Measurements from ENCODE around the gene IFITM10.
A peak's percentile ranks its signal among the peaks of the same experiment; 100 is the strongest.

The IFITM10 gene

GRCh38 chr11:1750481-1750839 is at the start of gene IFITM10:
TSS of gene IFITM10 (minus strand) at chr11:1750595. CDS start at chr11:1750442, 153 bp downstream.
- DNase-seq (ENCODE audit: low read depth, low spot score), result peak; percentile 59

GRCh38 chr11:1797391-1798125 is 47.2 kb upstream of the IFITM10 start:
- DNase-seq (ENCODE audit: low read depth, low spot score), result no peak

DNA sequence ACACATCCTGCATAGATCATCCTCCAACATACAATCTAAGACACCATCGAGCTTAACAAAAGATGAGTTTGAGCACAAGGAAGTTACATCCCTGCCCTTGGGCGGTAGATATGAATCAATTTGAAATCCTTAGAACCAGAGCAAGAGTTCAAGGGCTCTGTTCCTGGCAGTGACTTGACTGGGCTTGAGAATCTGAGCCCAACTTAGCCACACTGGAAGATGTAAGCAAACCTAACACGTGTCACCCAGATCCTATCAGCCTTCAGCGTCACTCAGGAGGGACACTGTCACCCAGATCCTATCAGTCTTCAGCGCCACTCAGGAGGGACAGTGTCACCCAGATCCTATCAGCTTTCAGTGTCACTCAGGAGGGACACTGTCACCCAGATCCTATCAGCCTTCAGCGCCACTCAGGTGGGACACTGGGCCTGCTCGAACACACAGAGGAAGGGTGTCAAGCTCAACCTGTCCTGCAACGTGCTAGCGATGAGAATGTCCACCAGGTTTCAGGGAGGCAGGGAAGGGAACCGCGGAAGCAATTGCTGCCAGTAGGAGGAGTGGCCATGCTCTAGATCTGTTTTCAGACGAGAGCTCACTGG is 46.1 kb upstream of the IFITM10 start:
- DNase-seq (ENCODE audit: low read depth, low spot score), result no peak

DNA sequence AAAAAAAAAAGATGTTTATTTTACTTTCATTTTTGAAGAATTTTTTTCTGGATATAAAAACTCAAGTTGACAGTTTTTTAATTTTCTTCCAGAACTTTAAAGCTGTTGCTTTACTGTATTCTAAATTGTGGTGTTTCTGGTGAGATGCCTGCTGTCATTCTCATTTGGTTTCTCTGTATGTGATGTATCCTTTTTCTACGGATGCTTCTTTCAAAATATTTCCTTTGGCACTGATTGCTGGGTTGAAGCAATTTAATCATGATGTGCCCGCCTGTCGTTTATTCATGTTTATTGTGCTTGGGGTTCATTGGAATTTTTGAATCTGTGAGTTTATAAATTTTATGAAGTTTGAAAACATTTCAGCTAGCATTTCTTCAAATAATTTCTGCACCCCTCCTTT is 42.7 kb upstream of the IFITM10 start:
- DNase-seq (ENCODE audit: low read depth, low spot score), result no peak

DNA sequence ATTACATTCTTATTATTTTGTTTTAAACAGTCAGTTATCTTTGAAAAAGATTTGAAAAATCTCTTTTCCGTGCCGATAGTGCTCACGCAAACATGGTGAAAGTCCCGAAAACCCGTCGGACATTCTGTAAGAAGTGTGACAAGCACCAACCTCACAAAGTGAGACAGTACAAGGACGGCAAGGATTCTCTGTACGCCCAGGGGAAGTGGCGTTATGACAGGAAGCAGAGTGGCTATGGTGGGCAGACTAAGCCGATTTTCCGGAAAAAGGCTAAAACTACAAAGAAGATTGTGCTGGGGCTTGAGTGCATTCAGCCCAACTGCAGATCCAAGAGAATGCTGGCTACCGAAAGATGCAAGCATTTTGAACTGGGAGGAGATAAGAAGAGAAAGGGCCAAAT is 42.1 kb upstream of the IFITM10 start:
- no peak for DNase-seq (ENCODE audit: low read depth, low spot score)

DNA sequence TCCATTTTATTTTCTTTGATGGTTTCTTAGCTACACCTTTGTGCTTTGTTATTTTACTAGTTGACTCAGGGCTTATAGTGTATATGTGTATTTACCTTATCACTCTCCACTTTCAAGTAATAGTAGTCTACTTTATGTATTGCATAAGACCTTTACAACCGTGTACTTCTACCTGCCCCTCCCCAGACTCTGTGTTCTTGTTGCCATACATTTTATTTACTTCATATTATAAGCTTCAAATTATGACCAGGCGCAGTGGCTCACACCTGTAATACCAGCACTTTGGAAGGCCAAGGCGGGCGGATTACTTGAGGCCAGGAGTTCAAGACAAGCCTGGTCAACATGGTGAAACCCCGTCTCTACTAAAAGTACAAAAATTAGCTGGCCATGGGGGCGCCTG is 41.5 kb upstream of the IFITM10 start:
- no peak for DNase-seq (ENCODE audit: low read depth, low spot score)

DNA sequence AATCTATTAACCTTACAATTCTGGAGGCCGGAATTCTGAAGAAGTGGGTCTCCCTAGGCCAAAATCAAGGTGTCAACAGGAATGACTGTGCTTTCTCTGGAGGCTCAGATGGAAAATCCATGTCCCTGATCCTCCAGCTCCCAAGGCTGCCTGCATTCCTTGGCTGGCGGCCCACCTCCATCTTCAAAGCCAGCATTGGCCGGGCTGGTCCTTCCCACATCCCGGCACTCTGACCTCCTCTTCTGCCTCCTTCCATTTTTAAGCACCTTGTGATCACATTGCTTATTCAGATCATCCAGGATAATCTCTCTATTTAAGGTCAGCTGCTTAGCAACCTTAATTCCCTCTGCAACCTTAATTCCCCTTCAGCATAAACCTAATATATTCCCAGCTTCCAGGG is 36.1 kb upstream of the IFITM10 start:
- no peak for DNase-seq (ENCODE audit: low read depth, low spot score)

DNA sequence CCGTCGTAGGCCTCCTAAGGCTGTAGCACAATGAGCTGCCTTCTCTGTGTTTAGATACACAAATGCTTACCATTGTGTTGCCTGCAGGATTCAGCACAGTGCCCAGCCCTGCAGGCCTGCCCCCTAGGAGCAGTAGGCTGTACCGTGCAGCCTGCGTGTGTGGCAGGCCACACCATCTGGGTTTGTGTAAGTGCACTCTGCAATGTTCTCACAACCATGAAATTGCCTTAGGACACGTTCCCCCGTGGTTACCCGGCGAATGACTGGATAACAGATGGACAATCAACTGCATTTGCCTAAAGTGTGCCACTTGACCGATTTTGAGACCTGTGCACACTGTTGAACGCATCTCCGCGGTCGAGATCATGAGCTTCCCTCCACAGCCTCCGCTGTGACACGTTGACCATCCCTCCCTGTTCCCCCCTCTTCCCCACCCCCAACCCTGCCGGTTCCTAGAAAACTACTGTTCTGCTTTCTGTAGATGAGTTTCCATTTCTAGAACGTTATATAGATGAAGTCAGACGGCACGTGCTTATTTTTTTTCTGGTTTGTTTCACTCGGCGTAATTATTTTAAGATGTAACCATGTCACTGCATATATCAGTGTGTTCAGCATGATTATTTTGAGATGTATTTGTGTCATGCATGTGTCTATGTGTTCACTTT is 35.5 kb upstream of the IFITM10 start:
- no peak for DNase-seq (ENCODE audit: low read depth, low spot score)

- no peak for DNase-seq (ENCODE audit: low read depth, low spot score)
Observed at GRCh38 chr11:1784761-1785650, 34.6 kb upstream of the IFITM10 start.

GRCh38 chr11:1783725-1784529 is 33.5 kb upstream of the IFITM10 start:
- DNase-seq (ENCODE audit: low read depth, low spot score), result no peak

- DNase-seq (ENCODE audit: low read depth, low spot score), result no peak
Observed at GRCh38 chr11:1782831-1783724, 32.7 kb upstream of the IFITM10 start.

GRCh38 chr11:1782031-1782590 is 31.7 kb upstream of the IFITM10 start:
- no peak for DNase-seq (ENCODE audit: low read depth, low spot score)

- no peak for DNase-seq (ENCODE audit: low read depth, low spot score)
Observed at GRCh38 chr11:1781593-1781975, 31.2 kb upstream of the IFITM10 start.

DNA sequence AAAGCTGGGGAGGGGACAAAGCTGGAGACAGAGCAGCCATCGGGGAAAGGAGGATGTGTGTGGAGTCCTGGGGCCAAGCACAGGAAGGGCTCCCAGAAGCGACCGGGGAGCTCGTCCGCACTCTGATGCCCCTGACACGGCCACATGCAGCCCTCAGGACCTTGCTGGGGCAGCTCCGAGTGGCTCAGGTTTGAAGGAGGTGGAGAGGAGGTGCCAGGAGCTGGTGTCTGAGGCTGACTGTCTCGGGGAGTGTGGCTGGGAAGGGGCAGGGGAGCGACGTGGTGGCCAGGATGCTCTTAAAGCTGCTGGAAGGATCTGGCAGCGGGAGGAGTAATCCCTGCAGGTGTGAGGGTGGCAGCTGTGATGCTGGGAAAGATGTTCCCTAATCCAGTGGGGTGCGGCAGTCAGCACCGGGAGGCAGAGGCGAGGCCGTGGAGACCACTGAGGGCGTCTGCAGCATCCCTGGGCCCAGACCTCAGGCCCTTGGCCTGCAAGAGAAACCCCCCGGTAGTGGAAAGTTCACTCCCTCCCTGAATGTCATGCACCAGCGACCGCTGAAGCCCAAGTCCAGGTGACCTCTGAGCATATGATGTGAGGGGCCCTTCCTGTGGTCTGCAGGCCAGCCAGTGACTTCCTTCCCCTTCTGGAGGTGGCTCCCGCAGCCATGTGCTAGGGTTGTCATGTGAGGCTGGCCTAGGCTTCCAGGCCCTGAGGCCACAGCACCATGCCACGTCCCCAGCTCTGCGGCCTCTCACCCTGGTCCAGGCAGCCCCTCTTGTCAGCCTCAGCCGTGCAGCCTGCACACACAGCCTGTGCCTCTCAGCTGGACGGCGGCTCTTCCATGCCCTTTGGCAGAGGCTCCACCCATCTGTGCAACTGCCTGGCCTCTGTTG is 30.6 kb upstream of the IFITM10 start:
- no peak for DNase-seq (ENCODE audit: low read depth, low spot score)

DNA sequence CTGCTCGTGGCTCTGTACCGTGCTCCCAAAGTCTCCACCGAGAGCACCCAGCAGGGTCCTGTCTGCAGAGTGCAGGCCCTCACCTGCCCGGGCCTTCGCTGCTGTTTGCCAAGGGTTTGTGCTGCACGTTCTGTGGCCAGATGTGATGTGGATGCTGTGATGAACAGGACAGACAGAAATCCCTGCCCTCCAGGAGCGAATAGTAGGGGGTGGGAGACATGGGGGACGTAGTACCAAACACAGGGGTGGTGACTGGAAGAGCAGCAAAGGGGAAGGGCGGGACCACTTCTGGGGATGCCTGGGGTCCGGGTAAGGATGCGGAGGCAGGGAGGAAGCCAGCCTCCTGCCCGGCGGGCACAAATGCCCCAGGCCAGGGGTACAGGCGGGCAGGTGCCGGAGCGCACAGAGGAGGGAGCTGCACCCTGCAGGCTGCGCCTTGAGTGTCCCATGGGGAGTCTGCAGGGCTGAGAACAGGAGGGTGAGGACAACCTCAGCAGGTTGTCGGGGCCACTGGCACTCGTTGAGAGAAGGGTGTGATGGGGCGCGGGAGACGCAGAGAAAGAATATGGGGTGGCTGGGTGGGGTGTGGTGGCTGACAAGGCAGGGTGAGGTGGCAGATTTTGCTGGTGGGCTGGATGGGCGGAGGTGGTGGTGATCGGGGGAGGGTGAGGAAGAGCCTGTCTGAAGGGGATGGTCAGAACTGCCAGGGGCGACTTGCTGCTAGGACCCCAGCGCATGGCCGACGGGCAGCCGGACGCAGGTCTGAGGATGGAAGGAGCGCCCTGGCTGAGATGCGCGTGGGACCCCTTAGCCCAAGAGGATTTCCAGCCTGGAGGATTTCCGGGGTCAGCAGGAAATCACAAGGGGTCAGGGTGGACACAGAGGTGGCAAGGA is 29.7 kb upstream of the IFITM10 start:
- no peak for DNase-seq (ENCODE audit: low read depth, low spot score)

GRCh38 chr11:1779034-1779805 is 28.8 kb upstream of the IFITM10 start:
- DNase-seq (ENCODE audit: low read depth, low spot score), result no peak

Data from astrocyte of the hippocampus (primary cell).